ENCODE results near the gene GTPBP4.
A peak's percentile ranks its signal among the peaks of the same experiment; 100 is the strongest.

The GTPBP4 gene

DNA sequence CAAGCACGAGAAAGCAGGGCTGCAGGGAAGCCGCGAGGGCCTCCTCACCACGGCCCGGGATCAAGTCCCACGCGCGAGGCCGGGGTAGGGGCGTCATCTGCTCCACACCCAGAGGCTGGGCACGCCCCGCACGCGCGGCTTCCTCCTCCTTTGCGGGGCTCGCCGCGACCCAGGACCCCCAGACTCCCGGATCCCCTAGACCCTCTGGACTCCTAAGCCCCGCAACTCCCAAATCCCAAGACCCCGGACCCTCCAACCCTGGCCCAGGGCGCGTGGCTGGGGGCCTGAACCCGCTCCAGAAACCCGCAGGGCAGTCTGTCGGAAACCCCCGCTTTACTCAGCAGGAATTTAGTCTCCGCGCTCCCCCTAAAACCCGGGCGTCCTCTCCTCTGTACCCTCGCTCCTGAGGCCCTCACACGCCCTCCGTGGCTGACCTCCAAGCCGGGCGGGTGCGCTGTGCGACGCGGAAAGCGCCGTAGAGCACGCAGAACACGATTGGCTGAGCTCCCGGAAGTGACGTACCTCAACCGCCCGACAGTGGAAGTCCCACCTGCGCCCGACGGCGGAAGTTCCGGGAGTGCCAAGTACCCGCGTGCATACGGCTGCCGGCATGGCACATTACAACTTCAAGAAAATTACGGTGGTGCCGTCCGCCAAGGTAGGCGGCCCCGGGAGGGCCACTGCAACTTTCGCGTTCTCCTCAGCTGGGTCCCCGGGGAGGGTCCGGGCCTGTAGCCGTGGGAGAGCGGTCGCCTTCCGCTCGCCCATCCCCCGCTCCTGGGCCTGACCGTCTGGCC lies at the start of gene GTPBP4:
Gene GTPBP4 (plus strand): TSS at position 565 of the 797 bp plus-strand sequence. CDS start 46 bp downstream, at position 611.
- DNase-seq (ENCODE audit: low spot score), result peak; percentile 98

DNA sequence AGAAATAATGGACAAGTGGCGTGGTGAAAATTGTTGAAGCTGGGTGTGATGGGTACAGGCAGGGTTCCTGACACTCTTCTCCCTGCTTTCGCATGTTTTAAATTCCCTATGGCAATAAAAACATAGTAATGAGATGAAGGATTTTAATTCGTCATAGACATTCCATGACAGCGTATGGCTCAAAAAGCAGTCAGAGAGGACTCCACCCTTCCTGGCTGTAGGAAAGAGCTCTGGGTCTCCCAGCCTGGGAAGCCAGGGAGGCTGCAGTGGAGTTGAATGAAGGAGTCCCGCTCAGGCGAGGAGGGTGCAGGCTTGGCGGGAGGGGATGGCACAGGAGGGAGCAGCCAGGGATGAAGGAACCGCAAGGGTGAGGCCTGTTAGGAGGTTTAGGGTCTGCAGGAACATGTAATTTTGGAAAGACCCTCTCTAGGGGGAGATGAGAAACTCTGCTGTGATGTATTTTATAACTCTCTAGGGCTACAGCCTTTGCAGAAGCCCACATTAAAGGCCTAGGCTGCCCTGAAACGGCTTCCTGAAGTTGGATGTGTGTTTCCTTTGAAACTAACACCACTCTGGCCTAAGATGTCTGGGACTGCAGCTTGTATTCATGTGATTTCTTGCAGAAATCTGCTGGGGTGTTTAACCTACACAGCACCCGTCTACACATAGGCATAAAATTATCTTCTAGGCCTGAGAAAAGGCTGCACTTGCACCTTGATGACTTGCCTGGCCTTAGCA lies 49.1 kb upstream of the GTPBP4 start:
- DNase-seq (ENCODE audit: low spot score), result no peak

DNA sequence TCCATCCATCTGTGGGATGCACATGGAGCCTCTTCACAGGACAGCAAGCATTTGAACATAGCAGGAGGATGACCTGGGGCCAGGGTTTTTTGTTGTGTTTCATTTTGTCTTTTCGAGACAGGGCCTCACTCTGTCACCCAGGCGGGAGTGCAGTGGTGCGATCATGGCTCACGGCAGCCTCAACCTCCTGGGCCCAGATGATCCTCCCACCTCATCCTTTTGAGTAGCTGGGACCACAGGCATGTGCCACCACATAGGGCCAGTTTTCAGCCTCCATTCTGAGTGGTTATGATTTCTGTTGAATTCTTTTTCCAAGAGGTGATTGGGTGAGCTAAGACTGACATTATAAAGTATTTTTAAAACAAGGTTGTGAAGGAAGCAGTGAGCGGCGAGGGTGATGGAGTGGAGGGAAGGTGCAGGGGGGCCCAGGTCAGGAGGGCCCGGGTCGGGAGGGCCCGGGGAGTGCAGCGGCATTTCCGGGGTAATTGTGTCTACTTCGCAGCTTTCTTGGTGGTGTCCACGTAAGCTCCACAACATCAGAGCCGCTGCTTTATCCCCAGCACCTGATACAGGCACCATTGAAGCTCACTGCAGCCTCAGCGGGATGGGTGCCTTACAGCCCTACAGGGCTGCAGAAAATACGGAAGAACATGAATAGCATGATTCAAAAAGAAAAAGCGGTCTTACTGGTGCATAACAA lies 44.8 kb upstream of the GTPBP4 start:
- DNase-seq (ENCODE audit: low spot score), result no peak

DNA sequence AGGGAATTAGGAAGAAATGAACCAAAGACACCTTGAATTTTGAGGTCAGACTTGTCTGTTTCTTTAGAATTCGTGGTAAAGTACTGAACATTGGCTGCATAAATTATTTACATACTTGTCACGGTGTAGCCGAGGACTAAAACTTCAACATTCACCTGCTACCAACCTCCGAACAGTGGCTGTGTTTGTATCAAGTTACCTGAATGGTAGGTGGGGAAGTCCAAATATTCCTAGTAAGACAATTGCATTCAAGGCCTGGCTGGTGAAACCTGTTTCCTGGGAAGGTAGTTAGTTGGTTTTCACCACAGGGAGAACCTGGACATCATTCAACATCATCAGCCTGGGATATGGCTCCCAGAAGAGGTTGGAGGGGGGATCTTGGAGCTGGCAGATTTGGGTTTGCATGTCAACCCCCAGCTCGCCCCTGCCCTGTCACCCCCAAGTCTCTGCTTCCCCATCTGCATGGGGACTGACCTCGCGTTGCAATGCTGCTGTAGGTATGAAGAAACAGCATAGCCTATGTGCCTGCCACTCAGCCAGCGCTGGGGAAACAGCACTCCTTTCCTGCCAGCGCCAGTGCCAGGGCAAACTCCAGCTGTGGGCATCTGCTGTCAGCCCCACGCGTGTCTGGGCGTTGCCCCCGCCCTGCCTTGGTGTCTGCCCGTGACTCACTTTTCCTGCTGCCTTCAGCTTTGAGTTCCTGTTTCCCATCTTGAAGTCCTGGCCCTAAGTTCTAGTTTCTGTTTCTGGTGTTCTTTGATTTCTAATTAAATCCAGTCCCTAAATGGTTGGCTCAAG lies 44.0 kb upstream of the GTPBP4 start:
- DNase-seq (ENCODE audit: low spot score), result no peak

DNA sequence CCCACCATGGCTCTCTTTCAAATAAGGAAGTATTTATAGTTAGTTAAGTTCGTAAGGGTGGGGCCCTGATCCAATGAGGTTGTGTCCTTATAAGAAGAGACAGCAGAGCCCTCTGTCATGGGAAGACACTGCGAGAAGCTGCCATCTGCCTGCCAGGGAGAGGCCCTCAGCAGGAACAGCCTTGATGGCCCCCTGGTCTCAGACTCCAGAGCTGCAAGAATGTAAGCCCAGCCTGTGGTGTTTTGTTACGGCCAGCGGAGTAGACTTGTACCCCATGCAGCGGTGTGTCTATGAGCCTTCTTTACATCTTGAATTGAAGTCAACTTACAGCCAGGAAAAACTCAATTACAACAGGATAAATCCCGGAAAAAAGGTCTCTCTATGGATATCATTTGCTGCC lies 42.5 kb upstream of the GTPBP4 start:
- no peak for DNase-seq (ENCODE audit: low spot score)

DNA sequence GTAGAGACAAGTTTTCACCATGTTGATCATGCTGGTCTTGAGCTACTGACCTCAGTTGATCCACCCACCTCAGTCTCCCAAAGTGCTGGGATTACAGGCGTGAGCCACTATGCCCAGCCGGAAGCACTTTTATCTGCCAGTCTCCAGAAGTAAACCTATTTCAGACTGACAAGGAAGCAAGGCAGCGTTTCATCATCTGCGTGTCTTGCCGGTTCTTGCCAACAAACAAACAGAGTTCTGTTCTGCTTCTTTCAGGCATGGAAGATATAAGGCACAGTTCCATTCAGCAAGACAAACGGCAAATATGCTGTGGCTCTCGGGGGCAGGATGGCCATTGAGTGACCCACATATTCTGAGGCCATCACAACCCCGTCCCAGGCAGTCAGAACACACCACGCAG lies 41.2 kb upstream of the GTPBP4 start:
- DNase-seq (ENCODE audit: low spot score), result no peak

DNA sequence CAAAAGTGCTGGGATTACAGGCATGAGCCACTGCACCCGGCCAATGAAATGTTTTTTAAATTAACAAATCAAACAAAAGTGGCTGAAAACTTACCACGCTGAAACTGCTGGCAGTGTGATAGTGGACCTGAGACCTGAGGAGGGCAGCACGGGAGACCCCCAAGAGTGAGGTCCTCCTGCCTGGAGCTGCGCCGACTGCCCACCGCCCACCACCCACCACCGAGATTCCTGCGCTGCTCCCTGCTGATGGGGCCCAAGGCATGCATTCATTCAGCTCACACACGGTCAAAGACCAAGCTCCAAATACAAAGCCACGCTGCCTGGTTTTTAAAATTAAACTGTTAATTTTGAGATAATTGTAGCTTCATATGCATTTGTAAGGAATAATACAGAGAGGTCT lies 40.4 kb upstream of the GTPBP4 start:
- no peak for DNase-seq (ENCODE audit: low spot score)

DNA sequence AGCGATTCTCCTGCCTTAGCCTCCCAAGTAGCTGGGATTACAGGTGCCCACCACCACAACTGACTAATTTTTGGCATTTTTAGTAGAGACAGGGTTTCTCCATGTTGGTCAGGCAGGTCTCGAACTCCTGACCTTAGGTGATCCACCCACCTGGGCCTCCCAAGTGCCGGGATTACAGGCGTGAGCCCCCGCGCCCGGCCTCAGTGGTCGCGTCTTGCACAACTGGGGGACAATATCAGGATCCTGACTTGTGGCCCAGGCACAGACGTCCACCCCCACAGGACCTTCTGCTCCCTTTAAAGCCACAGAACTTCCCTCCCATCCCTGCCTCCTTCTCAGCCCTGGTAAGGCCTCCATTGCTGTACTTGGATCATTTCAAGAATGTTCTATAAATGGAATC lies 39.9 kb upstream of the GTPBP4 start:
- no peak for DNase-seq (ENCODE audit: low spot score)

DNA sequence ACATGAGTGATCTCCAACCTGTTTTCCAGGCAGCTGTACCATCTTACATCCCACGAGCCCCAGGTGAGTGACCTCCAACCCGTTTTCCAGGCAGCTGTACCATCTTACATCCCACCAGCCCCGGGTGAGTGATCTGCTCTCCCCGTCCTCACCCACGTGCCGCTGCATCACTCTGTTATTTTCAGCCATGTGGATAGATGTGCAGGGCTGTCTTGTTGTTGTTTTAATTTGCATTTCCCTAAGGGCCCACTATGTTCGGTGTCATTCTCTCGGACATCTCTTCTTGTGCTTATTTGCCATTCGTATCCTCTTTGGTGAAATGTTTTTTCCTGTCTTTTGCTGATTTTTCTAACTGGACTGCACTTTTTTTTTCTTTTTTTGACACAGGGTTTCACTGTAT lies 38.8 kb upstream of the GTPBP4 start:
- DNase-seq (ENCODE audit: low spot score), result no peak

DNA sequence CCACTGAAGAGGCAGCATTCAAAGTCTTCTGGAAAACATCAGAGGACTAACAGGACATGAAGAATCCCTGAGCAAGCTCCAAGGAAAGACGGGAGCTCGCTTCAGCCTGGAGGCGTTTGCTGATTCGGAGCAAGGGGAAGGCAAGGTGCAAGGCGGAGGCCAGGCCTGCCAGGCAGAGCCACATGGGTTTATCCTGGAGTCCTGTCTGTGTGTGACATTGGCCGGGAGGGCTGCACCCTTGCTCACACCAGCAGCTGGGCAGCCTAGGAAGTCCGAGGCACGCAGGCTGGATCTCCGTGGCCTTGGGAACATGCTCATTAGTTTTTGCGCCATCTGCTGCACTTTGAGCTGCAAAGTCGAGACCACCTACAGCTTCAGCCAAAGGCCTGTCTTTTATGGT lies 34.4 kb upstream of the GTPBP4 start:
- DNase-seq (ENCODE audit: low spot score), result no peak

DNA sequence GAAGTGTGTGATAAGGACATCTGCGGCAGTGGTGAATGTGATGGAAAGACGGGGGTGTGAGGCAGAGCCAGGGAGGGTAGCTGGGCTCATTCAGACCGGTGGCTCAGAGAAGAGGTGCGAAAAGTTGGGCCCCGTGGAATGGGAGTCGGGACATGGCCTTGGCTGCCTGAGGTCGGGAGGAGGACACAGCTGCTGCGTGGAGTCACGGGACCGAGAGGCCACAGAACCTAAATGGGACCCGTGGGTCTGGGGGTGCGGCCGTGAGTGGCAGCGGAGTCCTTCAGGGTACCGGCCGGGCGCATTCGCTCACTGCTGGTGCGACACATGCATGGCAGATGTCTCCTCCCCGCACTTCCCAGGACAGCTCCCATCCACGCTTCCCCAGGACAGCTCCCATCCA lies 33.8 kb upstream of the GTPBP4 start:
- no peak for DNase-seq (ENCODE audit: low spot score)

DNA sequence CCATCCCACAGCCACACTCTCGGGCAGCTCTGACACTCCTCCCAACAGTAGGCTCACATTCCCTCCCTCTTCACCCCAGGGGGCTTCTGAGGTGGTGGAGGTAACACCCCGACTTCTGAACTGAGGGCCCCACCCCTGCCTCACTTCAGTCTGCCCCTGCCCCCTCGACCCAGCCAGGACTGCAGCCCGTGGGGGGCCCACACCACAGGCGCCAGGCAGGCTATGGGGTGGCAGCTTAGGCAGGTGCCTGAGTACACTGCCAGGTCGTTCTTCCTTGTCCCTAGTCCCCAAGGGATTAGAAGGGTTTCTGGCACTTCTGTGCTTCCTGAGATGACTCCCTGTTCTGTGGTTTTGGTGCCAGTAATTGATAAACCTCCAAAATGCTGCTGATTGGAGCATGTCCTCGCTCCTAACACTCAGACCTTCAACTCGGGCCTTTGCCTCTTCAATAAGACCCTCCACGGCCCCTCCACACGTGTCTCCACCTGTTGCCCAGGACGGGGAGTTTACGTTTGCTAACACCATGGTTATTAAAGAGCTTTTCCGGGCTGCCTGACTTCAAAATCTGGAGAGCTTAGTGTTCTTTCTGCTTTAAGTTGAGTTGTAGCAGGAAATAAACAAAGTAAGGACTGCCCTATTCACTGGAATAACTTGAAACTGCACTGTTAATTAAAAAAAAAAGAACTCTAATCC lies 33.0 kb upstream of the GTPBP4 start:
- no peak for DNase-seq (ENCODE audit: low spot score)

DNA sequence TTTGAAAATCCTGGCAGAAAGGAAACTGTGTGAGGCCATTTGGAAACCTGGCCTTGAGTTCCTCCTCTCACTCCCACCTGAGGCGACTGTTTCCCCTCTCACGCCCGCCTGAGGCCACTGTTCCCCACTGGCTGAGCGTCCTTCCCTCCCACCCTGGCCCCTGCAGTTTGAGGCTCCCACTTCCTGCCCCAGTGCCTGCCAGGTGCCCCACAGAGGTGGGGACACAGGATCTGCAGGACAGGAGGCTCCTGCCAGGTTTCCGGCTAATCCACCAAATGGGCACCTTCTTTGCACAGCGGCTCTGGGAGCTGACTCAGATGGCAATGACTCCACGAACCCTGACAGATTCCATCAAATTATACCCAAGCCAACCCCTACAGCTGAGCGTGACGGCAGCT lies 32.4 kb upstream of the GTPBP4 start:
- no peak for DNase-seq (ENCODE audit: low spot score)

DNA sequence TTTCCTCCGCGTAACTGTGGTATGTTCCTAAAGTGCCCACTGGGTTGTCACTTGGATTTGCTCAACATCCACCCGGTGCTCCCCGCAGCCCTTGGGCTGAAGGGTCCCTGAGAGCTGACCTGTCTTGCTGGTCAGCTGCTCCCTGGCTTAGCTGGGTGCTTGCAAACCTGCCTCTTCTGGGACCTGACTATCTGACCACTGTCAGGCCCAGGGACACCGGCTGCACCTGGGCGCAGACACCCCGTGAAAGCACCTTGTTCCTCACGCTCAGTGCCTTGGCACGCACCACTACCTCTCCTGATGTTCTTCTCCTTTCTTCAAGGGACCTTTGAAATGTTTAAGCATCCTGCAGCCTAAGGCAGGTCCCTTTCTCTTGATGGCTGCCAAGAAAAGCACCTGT lies 30.1 kb upstream of the GTPBP4 start:
- DNase-seq (ENCODE audit: low spot score), result no peak

DNA sequence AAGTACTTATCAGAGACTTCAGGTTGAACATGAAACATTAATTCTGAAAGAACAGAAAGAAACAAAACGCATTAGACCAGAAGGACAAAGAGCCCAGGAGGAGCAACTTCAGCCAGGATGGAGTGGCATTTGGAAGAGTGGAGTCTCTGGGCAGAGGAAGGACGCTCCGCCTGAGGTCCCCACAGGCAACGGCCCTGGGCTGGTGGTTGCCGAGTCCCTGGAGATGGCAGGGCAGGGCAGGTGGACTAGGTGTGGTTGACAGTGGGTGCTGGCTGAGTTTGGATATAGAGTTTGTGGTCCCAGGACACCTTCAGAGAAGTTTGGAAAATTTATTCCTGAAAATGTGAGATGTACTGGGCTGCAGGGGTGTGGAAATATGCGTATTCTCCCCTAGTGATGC lies 29.4 kb upstream of the GTPBP4 start:
- DNase-seq (ENCODE audit: low spot score), result no peak

DNA sequence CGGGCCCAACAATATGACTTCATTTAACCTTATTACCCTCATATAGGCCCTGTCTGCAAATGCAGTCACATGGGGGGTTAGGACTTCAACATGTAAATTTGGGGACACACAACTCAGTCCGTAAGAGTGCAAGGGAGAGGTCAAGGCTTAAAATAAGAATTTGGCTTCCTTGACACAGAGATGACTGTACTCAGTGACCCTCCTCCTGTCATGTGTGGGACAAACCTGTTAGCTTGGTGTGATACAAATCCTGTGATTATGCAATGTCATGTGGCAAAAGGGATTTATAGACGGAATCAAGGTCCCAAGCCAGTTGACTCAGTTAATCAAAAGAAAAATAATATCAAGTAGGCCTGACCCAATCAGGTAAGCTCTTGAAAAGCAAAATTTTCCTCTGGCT lies 25.9 kb upstream of the GTPBP4 start:
- no peak for DNase-seq (ENCODE audit: low spot score)

DNA sequence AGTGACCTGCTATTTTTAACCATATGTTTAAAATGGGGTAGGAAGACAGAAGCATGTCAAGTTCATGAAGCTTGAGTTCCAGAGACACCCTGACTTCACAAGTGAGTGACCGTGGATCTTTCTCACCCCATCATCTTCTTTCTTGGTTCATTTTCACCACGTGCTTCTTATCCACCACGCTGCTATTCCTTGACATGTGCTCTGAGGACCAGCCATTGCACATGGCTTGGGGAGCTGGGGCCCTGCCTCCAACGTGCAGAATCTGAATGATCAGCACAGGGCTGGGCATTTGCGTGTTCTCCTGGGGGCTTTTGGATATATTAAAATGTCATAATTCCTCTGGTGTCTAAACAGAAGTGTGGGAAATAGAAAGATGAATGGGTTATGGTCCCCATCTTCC lies 25.0 kb upstream of the GTPBP4 start:
- DNase-seq (ENCODE audit: low spot score), result no peak

DNA sequence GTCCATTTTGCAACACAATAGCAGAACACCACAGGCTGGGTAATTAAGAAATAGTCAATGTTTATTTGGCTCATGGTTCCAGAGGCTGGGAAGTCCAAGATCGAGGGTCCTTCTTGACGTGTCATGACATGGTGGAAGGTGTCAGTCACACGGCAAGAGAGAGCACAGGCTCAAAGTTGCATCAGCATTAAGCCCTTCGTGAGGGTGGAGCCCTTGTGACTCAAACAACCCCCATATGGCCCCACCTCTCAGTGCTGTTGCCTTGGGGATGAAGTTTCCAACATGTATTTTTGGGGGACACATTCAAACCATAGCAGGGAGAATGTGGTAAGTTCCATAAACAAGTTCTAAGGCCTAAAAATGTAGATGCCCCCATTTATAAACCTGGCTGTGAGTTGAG lies 24.6 kb upstream of the GTPBP4 start:
- no peak for DNase-seq (ENCODE audit: low spot score)

DNA sequence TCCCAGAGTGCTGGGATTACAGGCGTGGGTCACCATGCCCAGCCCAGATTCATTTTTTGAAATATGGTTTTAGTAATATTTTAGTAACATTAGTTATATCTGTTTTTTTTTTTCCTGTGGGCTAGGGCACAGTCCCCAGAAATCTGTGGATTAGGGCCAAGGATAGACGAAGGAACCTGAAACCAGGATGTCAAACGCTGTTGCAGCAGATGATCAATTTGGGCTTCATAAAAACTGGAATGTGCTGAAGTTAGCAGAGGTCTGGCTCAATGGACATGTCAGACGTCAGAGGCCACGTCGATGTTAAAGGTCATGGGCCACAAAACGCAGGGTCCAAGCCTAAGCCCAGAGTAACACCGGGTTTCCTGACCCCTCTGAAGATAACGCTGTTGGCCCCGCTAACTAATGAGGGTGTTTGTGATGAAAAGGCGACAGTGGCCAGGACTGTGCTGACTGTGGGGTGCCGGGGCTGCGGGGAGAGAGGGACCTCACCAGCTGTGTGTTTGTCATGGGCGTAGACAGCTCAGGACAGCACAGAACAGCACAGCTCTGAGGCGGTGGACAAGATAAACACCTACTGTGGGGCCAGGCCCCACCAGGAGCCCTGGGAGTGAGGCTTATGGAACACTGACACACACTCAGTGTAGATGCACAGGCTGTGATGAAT lies 23.8 kb upstream of the GTPBP4 start:
- DNase-seq (ENCODE audit: low spot score), result no peak

DNA sequence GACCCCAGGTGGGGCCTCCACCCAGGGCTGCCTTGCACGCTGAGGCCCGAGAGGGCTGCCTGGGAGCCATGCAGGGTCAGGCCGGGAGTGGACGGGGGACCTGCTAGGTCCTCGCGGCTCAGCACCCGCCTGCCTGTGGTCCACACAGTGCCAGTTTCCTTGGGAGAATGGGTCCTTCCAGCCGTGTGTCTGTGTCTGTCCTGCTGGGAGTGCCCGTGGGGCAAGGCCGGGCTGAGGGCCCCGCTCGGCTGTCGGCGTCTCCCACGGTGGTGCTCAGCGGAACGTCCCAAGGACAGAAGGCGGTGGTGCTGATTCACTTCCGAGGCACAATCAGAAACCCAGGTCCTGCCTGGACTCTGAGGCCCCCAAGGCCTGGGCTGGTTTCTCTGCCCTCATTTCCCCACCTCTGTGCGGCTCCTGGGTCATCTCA lies 23.2 kb upstream of the GTPBP4 start:
- no peak for DNase-seq (ENCODE audit: low spot score)
